NCI-H1694 (cell line): ENCODE results near the gene NATD1.
A peak's percentile ranks its signal among the peaks of the same experiment; 100 is the strongest.

Source experiments
- DNase-seq: peaks from one replicate; lab custom pipeline; 2025; lab: John Stamatoyannopoulos, UW

The NATD1 gene

GRCh38 chr17:21252796-21253645, at the start of gene NATD1:
Gene NATD1 (minus strand): TSS chr17:21253410. CDS start chr17:21253264, 146 bp downstream.
- peak; percentile 58 for DNase-seq

GRCh38 chr17:21301593-21302550, 48.7 kb upstream of the NATD1 start:
- no peak for DNase-seq

- DNase-seq: no peak
These were observed 47.7 kb upstream of the NATD1 start for GRCh38 chr17:21300601-21301571.

GRCh38 chr17:21299981-21300600, 46.9 kb upstream of the NATD1 start:
- peak; percentile 86 for DNase-seq

GRCh38 chr17:21298983-21299519, 45.8 kb upstream of the NATD1 start:
- no peak for DNase-seq

GRCh38 chr17:21298056-21298982, 45.1 kb upstream of the NATD1 start:
- no peak for DNase-seq

- DNase-seq: no peak
These were observed 44.4 kb upstream of the NATD1 start for GRCh38 chr17:21297597-21297996.

- peak; percentile 52 for DNase-seq
These were observed 43.9 kb upstream of the NATD1 start for GRCh38 chr17:21297026-21297520.

- peak; percentile 47 for DNase-seq
These were observed 43.2 kb upstream of the NATD1 start for GRCh38 chr17:21296097-21297025.

GRCh38 chr17:21295036-21295952, 42.1 kb upstream of the NATD1 start:
- DNase-seq: peak; percentile 60

- DNase-seq: no peak
These were observed 41.3 kb upstream of the NATD1 start for GRCh38 chr17:21294321-21295035.

GRCh38 chr17:21293831-21294210, 40.6 kb upstream of the NATD1 start:
- no peak for DNase-seq

GRCh38 chr17:21292867-21293830, 39.9 kb upstream of the NATD1 start:
- no peak for DNase-seq

- no peak for DNase-seq
These were observed 38.7 kb upstream of the NATD1 start for GRCh38 chr17:21291862-21292261.

GRCh38 chr17:21291357-21291756, 38.1 kb upstream of the NATD1 start:
- no peak for DNase-seq
